GM12878 (cell line): ENCODE data around the gene S1PR4. TPM values are rescaled to one million over a fixed set of nuclear protein-coding genes. Genes with fewer than 3 reads are reported as not detected.
"Not testable (repeated sequence)": the region's sequence is repeated elsewhere in the genome, so short reads cannot be mapped to it uniquely, and the experiment has no call there.

Experiments used
- ATAC-seq: fragments of 200-7000 bp; cut with Tn5 transposase; 3 replicates; pipeline ENCODE4 v1.9.1; 2020; ENCODE audit warnings: mild to moderate bottlenecking, moderate library complexity
- BruUV-seq: library from RNA; stranded (reverse); fragments of 400-500 nt; replicated peaks from 2 replicates; lab custom pipeline; 2021; lab: Mats Ljungman, UMichigan
- CTCF ChIA-PET: fragments of 300-600 bp; sonication (Branson Sonifier 250); formaldehyde crosslinking; extraction: SDS; loops from one replicate; lab custom pipeline; 2021; ENCODE audit warnings: inconsistent platforms; lab: Yijun Ruan, JAX
- POLR2A ChIA-PET: fragments of 350-600 bp; formaldehyde crosslinking; extraction: SDS; loops from one replicate; lab custom pipeline; 2021; ENCODE audit warnings: inconsistent platforms; lab: Charles Lee
- RAD21 ChIA-PET: fragments of 300-600 bp; sonication (Branson Sonifier 250); formaldehyde crosslinking; loops from one replicate; lab custom pipeline; 2023; ENCODE audit warnings: antibody characterized with exemption; ENCODE audit not compliant: unreplicated experiment; lab: Charles Lee
- SMC1A ChIA-PET: fragments of 300-600 bp; sonication (Branson Sonifier 250); formaldehyde crosslinking; loops from one replicate; lab custom pipeline; 2023; ENCODE audit not compliant: unreplicated experiment, uncharacterized antibody; lab: Charles Lee
- DNase-seq: peaks from one replicate; pipeline ENCODE4 v3.0.0-alpha.2; 2011; ENCODE audit warnings: low read depth, low spot score
- FAIRE-seq: peaks from 3 replicates; lab custom pipeline; 2011; peaks lifted over from hg19 to GRCh38; lab: Jason Lieb, UNC
- H2AFZ ChIP-seq: 2 replicates; pipeline ENCODE4 v1.6.0; 2011; ENCODE audit warnings: low read depth, low read length, control low read depth; ENCODE audit not compliant: control insufficient read depth
- H3K27ac ChIP-seq: 2 replicates; pipeline ENCODE4 v1.5.1; 2011; ENCODE audit warnings: control low read depth; ENCODE audit not compliant: control insufficient read depth, insufficient read depth
- H3K27me3 ChIP-seq, 2 experiments: replicated peaks in 1 of 2; 2 replicates each; pipeline versions ENCODE4 v1.6.0 to v1.6.1; 2011; ENCODE audit warnings: low read length in 1 of 2; ENCODE audit not compliant: control insufficient read depth in 2 of 2, insufficient read depth in 2 of 2
- H3K36me3 ChIP-seq, 2 experiments: 2 replicates each; pipeline ENCODE4 v1.5.1; 2011; ENCODE audit warnings: low read length in 1 of 2; ENCODE audit not compliant: control insufficient read depth in 2 of 2, insufficient read depth in 2 of 2
- H3K4me1 ChIP-seq: 2 replicates; pipeline ENCODE4 v1.6.1; 2011; ENCODE audit warnings: mild to moderate bottlenecking, low read length, moderate library complexity, mixed read lengths; ENCODE audit not compliant: control insufficient read depth, insufficient read depth
- H3K4me2 ChIP-seq: 2 replicates; pipeline ENCODE4 v1.6.0; 2011; ENCODE audit warnings: control low read depth; ENCODE audit not compliant: control insufficient read depth, insufficient read depth
- H3K4me3 ChIP-seq: fragments of 200-600 bp; sonication (generic); 2 replicates; pipeline ENCODE4 v1.5.1; 2016
- H3K79me2 ChIP-seq: 2 replicates; pipeline ENCODE4 v1.6.0; 2011; ENCODE audit warnings: low read length; ENCODE audit not compliant: control insufficient read depth, insufficient read depth
- H3K9ac ChIP-seq: 2 replicates; pipeline ENCODE4 v1.8.0; 2011; ENCODE audit warnings: low read length, control low read depth, mixed read lengths; ENCODE audit not compliant: control insufficient read depth, insufficient read depth
- H3K9me3 ChIP-seq: replicated peaks from 3 replicates; pipeline ENCODE4 v1.5.1; 2011; ENCODE audit warnings: mild to moderate bottlenecking, low read length; ENCODE audit not compliant: control insufficient read depth, insufficient read depth
- H4K20me1 ChIP-seq: 2 replicates; pipeline ENCODE4 v1.6.0; 2011; ENCODE audit not compliant: control insufficient read depth, insufficient read depth
- ATF7 ChIP-seq: fragments of 450-650 bp; IDR thresholded peaks from 2 replicates; pipeline ENCODE4 v1.6.1; 2016; ENCODE audit warnings: low read depth, mild to moderate bottlenecking
- E2F4 ChIP-seq: IDR thresholded peaks from 2 replicates; pipeline ENCODE4 v1.6.1; 2012; ENCODE audit warnings: low read depth, low read length, improper control_type of control experiment
- FOXK2 ChIP-seq: fragments of 450-650 bp; IDR thresholded peaks from 2 replicates; pipeline ENCODE4 v1.6.1; 2017; ENCODE audit warnings: mild to moderate bottlenecking, moderate library complexity
- SUZ12 ChIP-seq: fragments of 200-600 bp; sonication (generic); IDR thresholded peaks from one replicate; pipeline ENCODE4 v1.6.1; 2018; ENCODE audit warnings: antibody characterized with exemption, mild to moderate bottlenecking; ENCODE audit not compliant: unreplicated experiment
- TCF7 ChIP-seq: IDR thresholded peaks from 2 replicates; pipeline ENCODE4 v1.6.1; 2014; ENCODE audit warnings: antibody characterized with exemption, borderline replicate concordance
- USF1 ChIP-seq: IDR thresholded peaks from 2 replicates; pipeline ENCODE4 v1.6.1; 2011; ENCODE audit warnings: borderline replicate concordance, low read depth, mild to moderate bottlenecking, moderate library complexity, mixed read lengths, low read length; ENCODE audit not compliant: insufficient read depth; ENCODE audit errors: extremely low read length
- WGBS: methylation state at CpG from one replicate; pipeline ENCODE4 v1.1.6; 2016; ENCODE audit warnings: low lambda C conversion rate; ENCODE audit not compliant: insufficient replicate concordance, insufficient coverage; ENCODE audit errors: missing lambda C conversion rate; 5-methylcytosine and 5-hydroxymethylcytosine counted together
- in situ Hi-C: fragments of 300-500 bp; cut with MboI; formaldehyde crosslinking; loops from 9 replicates; pipeline ENCODE4 v1.14.3; 2018; ENCODE audit warnings: mixed read lengths
- intact Hi-C: fragments of 100-400 bp; cut with micrococcal nuclease; formaldehyde crosslinking; loops from one replicate; pipeline ENCODE4 v1.14.2; 2022; ENCODE audit not compliant: unreplicated experiment
- polyA plus RNA-seq, 11 experiments: library from polyadenylated mRNA; depleted of rRNA in 4 of 11; unstranded in 6 of 11; stranded (reverse) in 5 of 11; fragments of >200 nt; fragmentation: Nextera tagmentation in 4 of 11; fragmentation: Illumina TruSeq in 1 of 11; extraction: Ambion mirVana in 4 of 11; extraction: Trizol in 1 of 11; gene quantifications; 1 replicate in 1 of 11; 2 replicates in 10 of 11; pipeline versions ENCODE4 v1.2.1 to v1.2.3, GENCODE V29; 2011 to 2016; ENCODE audit warnings: inconsistent platforms in 2 of 11, missing spikeins in 2 of 11, low read depth in 1 of 11
- total RNA-seq, 4 experiments: library from RNA; depleted of rRNA in 3 of 4; stranded (reverse); fragments of >200 nt in 3 of 4; fragmentation: Illumina TruSeq in 1 of 4; extraction: Trizol in 1 of 4; gene quantifications; 2 replicates each; pipeline versions ENCODE4 v1.2.1 to v1.2.3, GENCODE V29; 2013 to 2021

S1PR4 gene
- total and polyA plus RNA-seq, 10 of the 15 experiments (the other 5 are each of a cell fraction or from before 2014, with no cell fraction given) = 0.19 to 57.7 (median 32.4) TPM; not detected in 1

GRCh38 chr19:3220576-3220975 is 42.0 kb downstream of the S1PR4 start:
- 41% methylated on average over 12 of the region's 12 CpGs for WGBS
- Histone ChIP-seq H3K4me3 (no peak overlapping the region), H3K79me2 (no peaks in the 10 kb centered on the region), H3K9ac (no peak overlapping the region), H3K36me3 (no peaks in the 10 kb centered on the region), H3K27me3 (no peaks in the 10 kb centered on the region), H2AFZ (no peak overlapping the region), H4K20me1 (no peaks in the 10 kb centered on the region), H3K9me3 (no peaks in the 10 kb centered on the region), H3K27ac (no peak overlapping the region), H3K4me2 (no peak overlapping the region), H3K4me1 (no peaks in the 10 kb centered on the region)
- SMC1A ChIA-PET = no interaction called here
- no TSS peak for BruUV-seq
- DNase-seq (no peak), FAIRE-seq (no peak), ATAC-seq (no peak)
- RAD21 ChIA-PET = no interaction called here
- in situ Hi-C loops (no loop called here), intact Hi-C loops (no loop called here)
- TF ChIP-seq ATF7 (no peak), FOXK2 (no peak), SUZ12 (no peak), USF1 (no peak), TCF7 (no peak), E2F4 (no peak)
- POLR2A ChIA-PET = no interaction called here
- CTCF ChIA-PET = no interaction called here

- H3K9me3 ChIP-seq, BruUV-seq, H3K27me3 ChIP-seq, FAIRE-seq, RAD21 ChIA-PET, intact Hi-C loops, SMC1A ChIA-PET, H3K9ac ChIP-seq, DNase-seq, H3K4me1 ChIP-seq, ATAC-seq, in situ Hi-C loops, H2AFZ ChIP-seq, H3K4me3 ChIP-seq, H3K79me2 ChIP-seq, H3K4me2 ChIP-seq, H4K20me1 ChIP-seq, H3K27ac ChIP-seq, H3K36me3 ChIP-seq: not testable (repeated sequence)
- 52% methylated on average over 5 of the region's 5 CpGs for WGBS
- POLR2A ChIA-PET = interaction anchor here (0.6 kb wide), 1 partner anchor 317 kb away, joined by 6 read pairs; no protein-coding TSS in a partner anchor
- CTCF ChIA-PET = interaction anchor here (1.4 kb wide), 1 partner anchor 146 kb away, joined by 3 read pairs; no protein-coding TSS in a partner anchor
Measured at GRCh38 chr19:3221576-3221975, 43.0 kb downstream of the S1PR4 start.
